ENCODE results near the gene PPP2R5C.
"Not testable (repeated sequence)": the region's sequence is repeated elsewhere in the genome, so short reads cannot be mapped to it uniquely, and the experiment has no call there.

PPP2R5C gene

GRCh38 chr14:101796016-101796415, 34.5 kb downstream of the PPP2R5C start:
- in situ Hi-C loops (cut with HindIII; ENCODE audit: low sequenced_read_pairs) = no loop called here
- TF ChIP-seq CTCF (IDR thresholded peaks at IDR 0.05; ENCODE audit: low read depth, low read length) = no peak
- no peak for DNase-seq (ENCODE audit: low read depth, low spot score)
- no peak overlapping the region for H3K4me3 ChIP-seq (ENCODE audit: low read depth, low read length)

GRCh38 chr14:101796479-101796878, 35.0 kb downstream of the PPP2R5C start:
- DNase-seq (ENCODE audit: low read depth, low spot score) = no peak
- in situ Hi-C loops (cut with HindIII; ENCODE audit: low sequenced_read_pairs) = no loop called here
- TF ChIP-seq CTCF (IDR thresholded peaks at IDR 0.05; ENCODE audit: low read depth, low read length) = no peak
- no peak overlapping the region for H3K4me3 ChIP-seq (ENCODE audit: low read depth, low read length)

- no peak overlapping the region for H3K4me3 ChIP-seq (ENCODE audit: low read depth, low read length)
- in situ Hi-C loops (cut with HindIII; ENCODE audit: low sequenced_read_pairs) = no loop called here
- no peak for DNase-seq (ENCODE audit: low read depth, low spot score)
- no peak for TF ChIP-seq CTCF (IDR thresholded peaks at IDR 0.05; ENCODE audit: low read depth, low read length)
These were observed 36.3 kb downstream of the PPP2R5C start for GRCh38 chr14:101797856-101798255.

GRCh38 chr14:101804373-101804772, 42.9 kb downstream of the PPP2R5C start:
- in situ Hi-C loops (cut with HindIII; ENCODE audit: low sequenced_read_pairs); H3K4me3 ChIP-seq (ENCODE audit: low read depth, low read length); DNase-seq (ENCODE audit: low read depth, low spot score): not testable (repeated sequence)

GRCh38 chr14:101806252-101806651, 44.7 kb downstream of the PPP2R5C start:
- in situ Hi-C loops (cut with HindIII; ENCODE audit: low sequenced_read_pairs); DNase-seq (ENCODE audit: low read depth, low spot score); H3K4me3 ChIP-seq (ENCODE audit: low read depth, low read length): not testable (repeated sequence)

- no peak for TF ChIP-seq CTCF (IDR thresholded peaks at IDR 0.05; ENCODE audit: low read depth, low read length)
- no peak overlapping the region for H3K4me3 ChIP-seq (ENCODE audit: low read depth, low read length)
- no peak for DNase-seq (ENCODE audit: low read depth, low spot score)
- in situ Hi-C loops (cut with HindIII; ENCODE audit: low sequenced_read_pairs) = no loop called here
These were observed 46.6 kb downstream of the PPP2R5C start for GRCh38 chr14:101808020-101808641.

- peak overlapping the region; percentile 88 for H3K4me3 ChIP-seq (ENCODE audit: low read depth, low read length)
- no peak for DNase-seq (ENCODE audit: low read depth, low spot score)
- in situ Hi-C loops (cut with HindIII; ENCODE audit: low sequenced_read_pairs) = no loop called here
- no peak for TF ChIP-seq CTCF (IDR thresholded peaks at IDR 0.05; ENCODE audit: low read depth, low read length)
These were observed 47.6 kb downstream of the PPP2R5C start for GRCh38 chr14:101808894-101809670.
